Activated gamma-delta T cell treated with anti-CD3 and anti-CD28 coated beads, Interleukin-2, amount 50 U/mL, for 16 hours (primary cell): ENCODE measurements around the gene ZSCAN2.
"Not testable (repeated sequence)": the region's sequence is repeated elsewhere in the genome, so short reads cannot be mapped to it uniquely, and the experiment has no call there.

Source experiments
- DNase-seq: peaks from one replicate; pipeline ENCODE4 v3.0.0-alpha.2; 2020; ENCODE audit warnings: low read depth

Gene ZSCAN2

DNA sequence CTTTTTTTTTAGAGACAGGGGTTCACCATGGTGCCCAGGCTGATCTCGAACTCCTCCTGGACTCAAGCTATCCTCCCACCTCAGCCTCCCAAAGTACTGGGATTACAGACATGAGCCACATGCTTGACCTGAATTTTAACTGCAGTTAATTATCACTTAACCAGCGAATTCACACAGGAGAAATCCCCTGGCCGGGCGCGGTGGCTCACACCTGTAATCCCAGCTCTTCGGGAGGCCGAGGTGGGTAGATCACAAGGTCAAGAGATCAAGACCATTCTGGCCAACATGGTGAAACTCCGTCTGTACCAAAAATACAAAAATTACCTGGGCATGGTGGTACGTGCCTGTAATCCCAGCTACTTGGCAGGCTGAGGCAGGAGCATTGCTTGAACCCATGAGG is 41.1 kb downstream of the ZSCAN2 start:
- DNase-seq: not testable (repeated sequence)

DNA sequence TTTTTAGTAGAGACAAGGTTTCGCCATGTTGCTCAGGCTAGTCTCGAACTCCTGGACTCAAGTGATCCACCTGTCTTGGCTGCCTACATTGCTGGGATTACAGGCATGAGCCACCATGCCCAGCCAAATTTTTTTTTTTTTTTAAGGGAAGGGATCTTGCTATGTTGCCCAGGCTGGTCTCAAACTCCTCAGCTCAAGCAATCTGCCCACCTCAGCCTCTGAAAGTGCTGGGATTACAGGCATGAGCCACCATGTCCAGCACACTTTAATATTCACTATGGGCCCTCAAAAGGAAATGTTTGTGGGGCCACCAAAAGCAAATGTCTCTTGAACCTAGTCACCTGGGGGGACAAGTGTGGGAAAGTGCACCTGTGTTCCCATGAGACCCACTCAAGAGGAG is 41.8 kb downstream of the ZSCAN2 start:
- not testable (repeated sequence) for DNase-seq

DNA sequence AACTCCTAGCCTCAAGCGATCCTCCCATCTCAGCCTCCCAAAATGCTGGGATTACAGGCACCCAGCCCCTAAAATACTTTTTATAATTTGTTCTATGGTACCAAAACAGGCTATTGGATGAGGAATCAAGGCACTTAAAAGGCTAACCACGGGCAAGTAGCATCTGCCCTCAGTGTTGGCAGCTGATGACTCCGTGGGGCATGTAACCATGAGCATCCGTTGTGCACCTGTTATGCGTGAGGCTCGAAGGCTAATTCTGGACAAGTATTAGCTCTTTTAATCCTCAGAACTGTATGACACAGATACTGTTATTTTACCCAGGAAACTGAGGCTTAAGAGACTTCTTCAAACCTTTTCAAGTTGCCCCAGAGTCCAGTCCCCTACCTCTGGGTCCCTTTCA is 43.0 kb downstream of the ZSCAN2 start:
- DNase-seq: no peak

DNA sequence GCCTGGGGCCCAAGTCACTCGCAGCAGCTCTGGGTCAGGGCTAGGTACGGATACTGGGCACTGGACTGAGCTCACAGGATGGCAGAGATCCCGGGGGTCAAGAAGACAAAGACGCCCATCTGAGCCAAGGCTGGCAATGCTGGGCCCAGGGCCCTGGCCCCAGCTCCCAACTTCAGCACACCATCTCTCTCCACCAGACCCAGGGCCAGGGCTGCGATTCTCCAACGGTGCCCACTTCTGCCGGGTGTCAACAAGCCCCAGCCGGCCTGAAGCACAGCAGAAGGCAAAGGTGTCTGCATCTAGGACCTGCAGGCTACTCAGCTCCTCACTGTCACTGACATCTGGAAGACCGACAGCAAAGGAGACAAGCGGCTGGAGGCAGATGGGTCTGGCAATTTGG is 44.7 kb downstream of the ZSCAN2 start:
- DNase-seq: no peak

DNA sequence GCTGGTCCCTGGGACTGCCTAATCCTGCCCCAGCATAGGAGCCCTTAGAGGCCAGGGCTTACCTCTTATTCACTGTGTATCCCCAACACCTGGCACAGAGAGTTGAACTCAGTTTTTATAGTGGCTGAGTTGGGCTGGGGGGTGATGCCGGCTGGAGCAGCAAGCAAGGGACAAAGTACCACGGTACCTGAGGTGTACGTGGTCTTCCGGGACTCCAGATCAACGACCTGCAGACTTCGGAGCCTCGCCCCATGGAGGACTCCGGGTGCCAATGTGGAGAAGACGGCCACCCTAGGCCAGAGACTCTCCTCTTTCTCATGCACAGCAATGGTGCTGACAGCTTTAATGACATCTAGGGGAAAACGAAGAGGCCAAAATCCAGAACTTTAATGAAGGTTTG is 45.2 kb downstream of the ZSCAN2 start:
- no peak for DNase-seq

DNA sequence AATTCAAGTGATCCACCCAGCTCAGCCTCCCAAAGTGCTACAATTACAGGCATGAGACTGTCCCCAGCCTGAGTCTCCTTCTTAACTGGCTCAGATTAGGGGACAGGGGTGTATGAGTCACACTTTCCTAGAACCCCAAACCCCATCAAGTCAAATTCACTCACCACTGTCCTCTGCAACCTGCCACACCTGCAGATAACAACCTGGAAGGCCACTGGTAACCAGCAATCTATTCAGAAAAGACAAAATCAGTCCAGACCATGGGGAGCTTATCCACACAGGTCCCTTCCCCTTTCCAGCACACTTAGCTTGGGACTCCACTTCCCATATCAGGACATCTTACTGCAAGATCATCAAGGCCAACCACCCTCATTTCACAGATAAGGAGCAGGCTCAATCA is 46.9 kb downstream of the ZSCAN2 start:
- no peak for DNase-seq

DNA sequence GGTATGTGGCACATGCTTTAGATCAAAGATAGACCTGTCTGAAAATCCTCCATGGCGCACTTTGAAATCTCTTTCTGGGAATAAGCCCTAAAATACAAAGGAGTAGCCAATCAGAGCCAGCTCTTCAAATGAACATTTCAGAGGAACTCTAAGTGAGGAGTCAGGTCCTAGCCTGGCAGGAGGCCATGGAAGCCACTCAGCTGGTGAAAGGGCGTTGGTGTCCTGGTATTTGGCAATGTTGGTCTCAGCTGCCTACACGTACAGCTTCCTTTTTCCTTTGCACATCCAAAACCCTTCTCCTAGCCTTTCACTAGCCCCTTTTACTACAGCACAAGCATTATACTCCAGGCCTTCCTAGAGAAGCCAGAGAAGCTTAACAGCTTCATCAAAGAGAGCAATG is 47.7 kb downstream of the ZSCAN2 start:
- DNase-seq: no peak

DNA sequence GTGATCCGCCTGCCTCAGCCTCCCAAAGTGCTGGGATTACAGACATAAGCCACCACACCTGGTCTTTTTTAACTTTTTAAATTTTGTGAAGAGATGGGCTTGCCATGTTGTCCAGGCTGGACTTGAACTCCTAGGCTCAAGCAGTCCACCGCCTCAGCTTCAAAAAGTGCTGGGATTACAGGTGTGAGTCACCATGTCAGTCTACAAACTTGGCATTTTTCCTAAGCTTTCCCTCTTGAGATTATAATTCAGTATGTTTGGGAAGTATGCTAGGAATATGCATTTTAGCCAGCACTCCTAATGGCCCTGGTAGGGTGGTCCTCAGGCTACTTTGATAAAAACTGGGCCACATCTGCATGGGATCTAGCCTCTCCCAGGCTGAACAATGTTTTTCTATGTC is 48.9 kb downstream of the ZSCAN2 start:
- DNase-seq: no peak

DNA sequence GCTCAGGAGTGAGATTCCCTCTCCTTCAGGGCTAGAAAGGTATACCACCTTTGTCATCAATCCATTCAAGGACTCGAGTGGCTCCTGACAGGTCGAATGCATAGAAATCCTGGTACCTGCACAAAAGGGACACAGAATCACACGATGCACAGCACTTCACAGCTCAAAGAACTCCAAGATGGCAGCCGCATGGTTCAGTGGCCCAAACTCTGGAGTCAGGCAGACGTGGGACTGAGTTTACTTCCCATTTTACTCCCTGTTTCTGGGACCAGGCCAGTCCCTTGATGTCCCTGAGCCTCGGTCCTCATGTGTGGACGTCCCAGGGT is 52.7 kb downstream of the ZSCAN2 start:
- no peak for DNase-seq

DNA sequence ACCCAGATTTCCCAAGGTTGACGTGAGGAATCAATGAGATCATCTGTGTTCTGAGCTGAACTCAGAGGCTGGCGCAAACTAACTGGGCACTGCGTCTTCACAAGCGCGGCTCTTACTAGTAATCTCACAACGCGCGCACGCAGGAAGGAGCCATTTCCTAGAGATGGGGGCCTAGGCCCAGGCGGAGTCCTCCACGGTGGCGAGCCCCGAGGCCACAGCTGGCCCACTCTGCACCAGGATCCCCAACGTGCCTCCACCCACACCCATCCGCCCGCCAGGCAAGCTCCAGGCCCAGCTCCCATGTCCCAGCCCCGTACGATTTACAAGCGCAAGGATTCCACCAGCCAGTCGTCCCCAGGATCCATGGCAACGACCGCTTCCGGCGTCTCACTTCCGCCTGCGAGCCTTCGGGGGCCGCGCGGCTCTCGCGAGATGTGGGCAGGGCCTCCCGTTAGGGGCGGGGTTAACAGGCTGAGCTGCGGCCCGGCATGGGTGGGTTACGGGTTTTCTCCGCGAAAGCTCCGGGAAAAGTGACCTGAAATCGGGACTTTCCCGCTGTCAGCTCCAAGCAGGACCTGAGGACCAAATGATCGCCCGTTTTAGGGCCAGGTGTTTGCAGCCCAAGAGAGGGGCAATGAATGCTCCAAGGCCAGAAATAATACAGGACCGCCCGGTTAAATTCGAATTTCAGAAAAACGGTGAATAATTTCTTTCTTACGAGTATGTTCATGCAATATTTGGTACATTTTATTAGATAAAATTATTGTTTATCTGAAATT is 53.3 kb downstream of the ZSCAN2 start, which contains the start of gene WDR73:
Gene WDR73, minus strand, starts transcription at position 374 of the 779 bp plus-strand sequence. Its CDS starts 9 bp downstream, at position 365.
- DNase-seq: peak; percentile 98

DNA sequence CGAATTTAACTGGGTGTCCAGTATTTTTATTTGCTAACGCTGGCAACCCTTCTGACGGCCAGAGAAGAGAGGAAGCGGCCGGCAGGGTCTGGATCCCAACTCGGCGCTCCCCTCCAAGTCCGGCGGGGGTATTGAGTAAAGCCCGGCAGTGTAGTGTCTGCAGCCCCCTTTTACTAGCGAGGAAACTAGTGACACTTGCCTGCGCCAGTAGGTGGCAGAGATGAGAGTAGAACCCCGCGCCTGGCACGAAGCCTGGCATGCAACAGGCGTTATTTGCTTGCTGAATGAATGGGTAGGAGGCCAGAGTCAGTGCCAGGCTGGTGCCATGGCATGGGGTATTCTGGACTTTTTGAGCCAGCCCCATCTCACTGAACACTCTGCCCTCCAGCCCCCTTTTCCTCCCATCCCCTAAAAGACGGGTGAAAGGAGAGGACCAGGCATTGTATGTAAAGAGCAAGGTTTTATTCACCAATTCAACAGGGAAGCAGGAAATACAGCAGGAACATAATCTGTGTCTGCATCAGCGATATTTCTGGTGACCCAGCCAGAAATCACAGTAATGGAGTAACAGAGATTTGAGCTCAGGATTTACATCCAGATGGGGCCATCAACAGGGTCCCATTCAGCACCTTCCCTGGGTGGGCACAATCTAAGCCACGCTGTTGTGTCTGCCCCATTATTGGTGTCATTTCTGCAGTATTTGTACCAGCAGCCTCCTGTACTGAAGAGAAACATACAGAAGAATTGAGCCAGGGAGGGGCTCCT is 54.1 kb downstream of the ZSCAN2 start:
- DNase-seq: peak; percentile 66

DNA sequence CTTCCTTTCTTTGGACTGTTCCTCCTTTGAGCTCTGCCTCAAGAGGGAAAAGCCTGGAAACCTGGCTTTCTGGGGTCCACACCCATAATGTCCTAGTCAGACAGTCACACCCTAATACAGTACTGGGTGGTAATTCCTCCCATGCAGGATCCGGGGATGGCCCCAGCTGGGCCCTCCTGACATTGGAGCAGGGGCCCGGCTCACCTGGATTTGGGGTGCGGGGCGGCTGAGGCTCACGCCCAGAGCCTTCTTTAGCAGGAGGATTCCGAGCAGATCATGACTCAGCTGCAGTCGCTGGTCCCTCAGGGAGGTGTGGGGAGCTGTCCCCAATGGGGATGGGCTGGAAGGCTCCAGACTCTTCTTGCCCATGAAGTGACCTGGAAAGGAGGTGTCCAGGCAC is 56.2 kb downstream of the ZSCAN2 start:
- no peak for DNase-seq

DNA sequence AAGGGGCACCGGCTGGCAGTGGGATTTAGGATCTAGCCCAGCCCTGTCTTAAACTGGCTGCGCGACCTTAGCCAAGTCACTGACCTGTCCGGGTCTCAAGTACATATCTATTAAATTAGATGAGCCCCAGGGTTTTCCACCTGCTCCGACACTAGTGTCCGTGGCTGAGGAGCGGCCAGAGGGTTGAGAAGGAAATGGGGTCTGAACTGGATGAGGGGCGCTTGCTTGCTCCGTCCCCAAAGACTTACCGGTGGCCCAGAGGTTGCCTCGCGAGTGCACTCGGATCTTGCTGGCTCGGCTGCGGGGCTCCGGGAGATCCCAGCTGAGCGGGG is 56.9 kb downstream of the ZSCAN2 start:
- DNase-seq: no peak

DNA sequence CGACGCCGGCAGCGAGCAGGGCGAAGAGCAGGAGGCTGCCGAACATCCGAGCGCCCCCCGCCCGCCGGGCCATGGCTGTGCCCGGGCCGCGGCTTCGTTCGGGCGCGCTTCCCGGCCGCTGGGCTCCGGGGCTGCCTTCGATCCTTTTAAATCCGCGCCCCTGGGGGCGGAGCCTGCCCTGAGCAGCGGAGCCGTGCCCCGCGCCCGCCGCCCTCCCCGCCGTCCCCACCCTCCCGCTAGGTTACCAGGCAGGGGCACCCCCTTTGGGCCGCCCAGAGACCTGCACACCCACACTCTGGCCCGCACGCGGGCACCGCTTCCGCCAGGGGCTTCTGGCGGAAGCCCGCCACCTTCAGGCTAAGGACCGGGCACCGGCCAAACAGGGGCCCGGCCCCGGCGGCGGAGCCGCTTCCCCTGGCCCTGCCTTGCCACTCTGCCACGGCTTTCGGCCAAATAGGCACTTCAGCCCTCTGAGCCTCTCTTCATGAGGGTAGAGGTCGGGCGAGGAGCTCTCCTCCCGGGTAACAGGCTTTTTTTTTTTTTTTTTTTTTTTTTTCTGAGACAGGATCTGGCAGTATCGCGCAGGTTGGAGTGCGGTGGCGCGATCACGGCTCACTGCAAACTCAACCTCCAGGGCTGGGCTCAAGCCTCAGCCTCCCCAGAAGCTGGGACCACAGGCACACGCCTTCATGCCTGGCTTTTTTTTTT is 57.4 kb downstream of the ZSCAN2 start, which contains the start of gene NMB:
Gene NMB, minus strand, starts transcription at position 120 of the 708 bp plus-strand sequence. Its CDS starts 47 bp downstream, at position 73.
- DNase-seq: peak; percentile 79

DNA sequence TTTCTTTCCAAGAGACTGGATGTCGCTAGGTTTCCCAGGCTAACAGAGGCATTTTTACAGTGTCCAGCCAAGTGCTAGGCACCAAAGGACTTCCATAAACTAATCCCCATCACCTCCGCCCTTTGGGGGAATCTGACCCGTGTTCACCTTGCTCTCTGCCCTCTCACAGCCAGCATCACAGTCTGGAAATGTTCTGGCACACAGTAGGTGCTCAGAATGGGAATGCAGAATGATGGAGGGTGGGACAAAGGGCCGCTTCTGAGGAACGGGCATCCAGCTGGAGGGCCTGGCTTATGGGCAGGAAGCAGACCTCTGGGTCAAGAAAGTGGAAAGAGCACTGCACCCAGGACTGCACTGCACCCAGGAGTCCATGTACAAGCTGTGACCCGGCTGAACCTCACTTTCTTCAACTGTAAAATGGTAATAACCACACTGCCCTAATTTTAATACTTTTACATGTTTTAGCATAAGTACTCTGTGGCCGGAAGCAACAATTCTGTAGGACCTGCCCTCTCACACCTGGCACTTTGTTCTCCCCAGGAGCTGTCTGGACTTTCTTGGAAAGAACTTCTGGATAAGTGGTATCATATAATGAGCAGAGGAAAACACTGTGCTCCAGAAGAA is 58.1 kb downstream of the ZSCAN2 start:
- DNase-seq: no peak

DNA sequence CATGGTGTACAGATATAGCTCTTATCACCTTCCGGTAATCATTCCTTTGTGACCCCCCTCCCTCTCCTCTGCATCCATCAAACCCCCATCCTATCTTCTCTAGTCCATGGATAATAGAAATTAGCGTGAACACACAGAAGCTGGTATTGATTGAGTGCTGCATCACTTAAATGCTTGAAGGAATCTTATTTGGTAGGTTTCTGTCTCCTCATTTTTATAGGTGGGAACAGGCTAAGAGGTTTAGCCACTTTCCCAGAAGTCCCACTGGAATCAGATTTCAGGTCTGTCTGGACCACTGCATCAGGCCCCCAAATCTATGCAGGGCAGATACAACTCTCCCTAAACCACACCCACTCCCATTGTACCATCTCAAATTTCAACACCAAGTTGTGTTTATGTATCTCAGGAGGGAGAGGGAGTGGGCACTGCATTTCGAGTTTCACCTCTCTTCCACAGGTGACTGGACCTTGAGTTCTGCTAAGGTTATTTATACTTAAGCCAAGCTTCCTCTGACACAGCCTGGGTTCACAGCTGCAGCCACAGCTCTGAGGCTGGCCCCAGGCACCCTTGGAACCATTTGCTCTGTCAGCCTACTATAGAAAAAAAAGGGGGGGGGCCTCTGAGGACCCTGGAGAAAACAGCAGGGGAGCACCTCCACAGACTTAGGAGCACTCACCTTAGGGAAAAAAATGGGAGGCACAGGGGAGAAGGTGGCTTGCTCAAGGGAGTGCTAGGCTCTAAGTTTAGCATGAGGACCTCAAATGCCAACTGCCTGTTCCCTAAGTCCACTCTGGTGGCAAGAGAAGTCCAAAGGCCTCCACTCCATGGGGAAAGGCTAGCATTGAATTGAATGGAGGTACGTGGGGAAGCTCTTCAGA is 59.3 kb downstream of the ZSCAN2 start:
- DNase-seq: no peak

DNA sequence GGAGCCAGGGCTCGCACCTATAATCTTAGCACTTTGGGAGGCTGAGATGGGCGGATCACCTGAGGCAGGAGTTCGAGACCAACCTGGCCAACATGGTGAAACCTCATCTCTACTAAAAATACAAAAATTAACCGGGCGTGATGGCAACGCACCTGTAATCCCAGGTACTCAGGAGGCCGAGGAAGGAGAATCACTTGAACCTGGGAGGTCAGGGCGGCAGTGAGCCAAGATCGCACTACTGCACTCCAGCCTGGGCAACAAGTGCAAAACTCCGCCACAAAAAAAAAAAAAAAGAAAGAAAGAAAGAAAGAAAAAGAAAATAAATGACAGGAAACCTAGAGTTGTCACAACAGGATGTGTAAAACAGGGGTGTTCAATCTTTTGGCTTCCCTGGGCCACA is 60.2 kb downstream of the ZSCAN2 start:
- no peak for DNase-seq

DNA sequence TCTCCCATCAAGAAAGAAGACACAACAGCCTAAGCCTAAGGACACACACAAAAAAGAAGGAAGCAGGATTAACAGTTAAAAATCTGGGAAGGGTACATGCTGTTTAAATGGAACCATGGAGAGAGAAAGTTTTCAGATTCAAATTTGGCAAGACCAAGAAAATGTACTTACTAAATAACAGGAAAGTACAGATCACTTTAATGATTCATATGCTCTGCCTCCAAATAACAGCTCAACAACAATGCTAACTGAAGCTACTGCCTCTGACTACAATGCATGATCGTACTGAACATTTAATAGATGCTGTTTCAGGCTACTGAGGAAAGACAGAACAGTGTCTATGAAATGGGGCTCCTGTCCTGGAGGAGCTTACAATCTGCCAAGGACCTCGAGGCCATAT is 65.6 kb downstream of the ZSCAN2 start:
- no peak for DNase-seq

DNA sequence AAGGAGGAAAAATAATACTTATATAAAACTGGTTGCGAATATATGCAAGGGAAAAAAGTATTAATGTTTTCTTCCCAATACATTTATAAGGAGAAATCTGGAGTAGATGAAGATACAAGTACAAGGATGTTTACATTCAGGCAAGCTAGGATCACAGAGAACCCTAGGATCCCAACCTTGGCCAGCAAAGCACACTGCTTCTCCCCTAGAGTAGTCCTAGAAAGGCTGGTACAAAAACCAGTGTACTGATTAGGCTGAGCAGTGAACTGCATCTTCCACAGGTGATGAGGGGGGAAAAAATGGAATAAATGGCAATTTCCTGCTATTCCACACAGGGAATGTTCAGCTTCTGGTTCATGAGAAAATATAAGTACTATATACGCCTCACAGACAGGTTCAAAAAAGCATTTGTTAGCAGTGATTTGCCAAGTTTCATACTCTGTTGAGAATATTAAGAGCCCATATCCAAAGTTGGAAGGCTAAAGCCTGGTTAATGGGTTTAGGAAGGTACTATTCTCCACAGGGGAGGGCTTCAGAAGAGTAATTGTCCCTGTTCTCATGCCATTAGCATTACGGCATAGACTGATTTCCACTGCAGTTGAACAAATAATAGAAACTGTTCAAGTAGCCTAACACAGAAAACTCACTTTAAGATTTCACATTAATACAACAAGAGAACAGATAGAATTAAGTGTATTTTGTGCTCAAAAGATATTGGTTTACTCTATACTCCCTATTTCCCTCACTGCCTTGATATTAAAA is 67.6 kb downstream of the ZSCAN2 start:
- no peak for DNase-seq

DNA sequence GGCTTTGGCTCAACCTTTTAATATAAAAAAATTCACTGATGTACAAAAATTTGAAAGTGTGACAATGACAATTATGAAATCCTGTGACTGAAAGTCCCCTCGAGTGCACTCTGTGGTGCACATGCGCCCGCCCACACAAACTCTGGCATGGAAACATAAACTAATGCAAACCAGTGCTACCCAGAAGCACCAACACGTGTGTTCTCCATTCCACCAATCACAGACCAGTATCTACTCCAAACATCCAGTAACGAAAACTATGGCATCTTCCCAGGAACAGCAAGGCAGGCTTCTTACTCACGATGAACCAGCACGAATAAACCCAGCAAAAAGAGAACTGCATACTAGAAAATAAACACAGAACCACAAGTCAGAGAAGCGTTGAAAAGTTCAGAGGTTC is 68.9 kb downstream of the ZSCAN2 start:
- no peak for DNase-seq

DNA sequence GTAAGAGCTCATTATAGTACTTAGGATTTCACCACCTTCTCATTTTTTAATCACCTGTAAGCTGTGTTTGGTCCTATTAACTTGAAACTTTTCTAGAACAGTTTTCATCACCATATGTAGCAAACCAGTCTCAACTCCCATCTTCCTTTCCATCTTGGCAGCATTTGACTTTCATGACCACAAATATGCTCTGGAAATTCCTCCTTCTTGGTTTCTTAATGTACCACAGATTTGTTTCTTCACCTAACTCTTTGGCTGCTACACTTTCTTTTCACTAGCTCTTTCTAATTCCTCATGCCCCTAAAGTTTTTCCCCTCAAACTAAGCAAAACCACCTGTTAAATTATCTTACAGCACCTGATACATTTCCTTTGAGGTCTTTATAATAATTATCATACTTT is 70.4 kb downstream of the ZSCAN2 start:
- no peak for DNase-seq
